ENCODE results near the gene SCG2.
"Not testable (repeated sequence)": the region's sequence is repeated elsewhere in the genome, so short reads cannot be mapped to it uniquely, and the experiment has no call there.

Gene SCG2

DNA sequence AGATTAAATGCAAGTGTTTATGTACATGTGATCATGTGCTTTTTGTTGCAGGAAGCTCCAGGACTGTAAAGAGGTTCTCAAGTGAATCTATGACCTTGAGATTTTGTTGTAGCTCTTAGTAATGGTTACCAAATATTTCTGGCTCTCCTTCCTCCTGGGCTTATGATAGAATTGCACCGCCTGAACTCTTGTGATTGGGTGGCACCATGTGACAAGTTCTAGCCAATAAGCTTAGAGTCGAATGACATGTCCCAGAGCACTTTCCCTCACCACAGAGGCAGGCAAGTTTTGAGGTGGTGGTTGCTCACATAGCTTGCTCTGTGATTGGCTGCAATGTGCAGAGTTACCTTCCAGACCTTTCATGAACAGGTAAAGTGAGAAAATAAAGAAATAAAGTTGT, 8.9 kb upstream of the SCG2 start:
- DNase-seq: no peak

DNA sequence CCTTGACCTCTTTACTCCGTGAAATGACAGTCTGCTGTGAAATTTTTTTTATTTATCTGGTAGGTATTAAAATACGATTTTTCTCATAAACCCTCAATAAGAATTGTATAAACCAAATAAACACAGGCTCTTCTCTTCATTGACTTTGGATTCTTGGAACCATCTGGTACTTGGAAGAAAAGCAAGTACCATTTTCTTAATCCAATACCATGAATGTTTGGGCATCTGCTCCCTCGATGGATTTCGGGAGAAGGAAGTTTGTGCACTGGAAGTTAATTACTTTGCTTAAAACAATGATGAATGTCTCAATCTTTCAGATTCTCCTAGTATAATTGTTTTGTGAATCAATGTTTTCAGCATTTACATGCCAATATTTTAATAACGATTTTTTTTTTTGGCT, 5.3 kb upstream of the SCG2 start:
- DNase-seq: no peak

DNA sequence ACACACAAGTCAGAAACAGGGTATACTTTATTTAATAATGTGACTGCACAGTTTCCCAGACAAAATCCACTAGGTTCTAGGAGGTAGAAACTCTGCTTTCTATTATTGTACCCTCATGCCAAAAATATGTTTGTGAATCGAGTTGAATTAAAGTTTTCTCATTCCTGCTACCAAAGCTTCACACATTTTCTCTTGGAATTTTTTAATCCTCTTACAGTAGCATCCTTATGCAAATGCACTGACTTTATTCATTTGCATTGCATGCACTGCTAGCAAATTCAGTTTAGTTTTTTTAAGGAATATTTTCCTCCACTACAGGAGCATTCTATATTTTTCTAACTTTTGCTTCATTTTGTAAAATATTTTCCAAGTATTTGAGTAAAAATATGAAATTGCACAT, 4.8 kb upstream of the SCG2 start:
- DNase-seq: no peak

DNA sequence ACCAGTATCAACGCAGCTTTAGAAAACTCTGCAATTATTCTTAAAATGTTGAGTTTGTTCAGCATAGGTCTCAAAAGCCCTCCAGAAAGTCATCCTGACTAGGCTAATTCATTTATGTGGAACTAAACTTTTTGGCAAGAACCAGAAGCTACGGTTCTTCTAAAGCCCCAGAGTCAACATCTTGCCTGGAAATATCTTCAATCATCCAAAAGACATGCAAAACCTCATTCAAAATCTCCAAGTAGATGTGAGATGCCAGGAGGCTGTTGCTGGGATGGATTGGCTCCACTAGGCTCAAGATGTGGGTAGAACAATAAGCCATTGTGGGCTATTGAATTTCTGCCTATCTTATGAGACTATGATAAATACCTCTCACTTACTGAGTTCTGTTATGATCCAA, 2.1 kb upstream of the SCG2 start:
- no peak for DNase-seq

DNA sequence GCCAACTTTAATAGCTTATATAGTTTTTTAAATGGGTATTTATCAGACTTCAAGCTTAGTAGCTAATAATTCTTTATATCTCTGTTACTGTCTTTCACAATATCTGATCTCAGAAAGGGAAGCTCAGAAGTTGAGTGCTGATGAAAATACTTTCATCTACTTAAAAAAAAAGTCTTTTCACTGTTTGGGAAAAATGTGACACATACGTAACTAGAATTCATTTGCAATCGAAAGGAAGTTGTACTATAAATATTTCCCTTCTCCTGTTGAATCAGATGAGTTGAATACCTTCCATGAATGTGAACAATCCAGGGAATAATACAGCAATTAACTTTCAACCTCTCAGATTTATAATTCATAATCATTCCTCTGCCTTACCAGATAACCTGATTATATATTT, 811 bp upstream of the SCG2 start:
- no peak for DNase-seq

DNA sequence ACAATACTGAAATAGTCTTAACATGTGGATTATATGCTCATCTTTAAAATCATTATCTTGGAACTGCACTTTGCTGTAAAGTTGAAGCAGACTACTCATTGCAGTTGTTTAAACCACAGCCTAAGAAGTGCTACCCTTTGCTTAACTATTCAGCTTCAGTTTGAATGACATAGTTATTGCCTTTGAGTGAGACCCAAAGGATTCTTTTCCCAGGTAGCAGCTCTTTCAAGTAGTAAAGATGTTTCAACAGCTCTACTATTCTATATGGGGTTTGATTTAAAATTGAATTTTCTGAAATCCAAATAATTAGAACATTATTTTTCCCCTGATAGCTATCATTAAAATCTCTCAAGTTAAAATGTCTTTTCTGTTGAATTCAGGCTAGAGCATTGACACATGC, 1.1 kb downstream of the SCG2 start:
- DNase-seq: no peak

DNA sequence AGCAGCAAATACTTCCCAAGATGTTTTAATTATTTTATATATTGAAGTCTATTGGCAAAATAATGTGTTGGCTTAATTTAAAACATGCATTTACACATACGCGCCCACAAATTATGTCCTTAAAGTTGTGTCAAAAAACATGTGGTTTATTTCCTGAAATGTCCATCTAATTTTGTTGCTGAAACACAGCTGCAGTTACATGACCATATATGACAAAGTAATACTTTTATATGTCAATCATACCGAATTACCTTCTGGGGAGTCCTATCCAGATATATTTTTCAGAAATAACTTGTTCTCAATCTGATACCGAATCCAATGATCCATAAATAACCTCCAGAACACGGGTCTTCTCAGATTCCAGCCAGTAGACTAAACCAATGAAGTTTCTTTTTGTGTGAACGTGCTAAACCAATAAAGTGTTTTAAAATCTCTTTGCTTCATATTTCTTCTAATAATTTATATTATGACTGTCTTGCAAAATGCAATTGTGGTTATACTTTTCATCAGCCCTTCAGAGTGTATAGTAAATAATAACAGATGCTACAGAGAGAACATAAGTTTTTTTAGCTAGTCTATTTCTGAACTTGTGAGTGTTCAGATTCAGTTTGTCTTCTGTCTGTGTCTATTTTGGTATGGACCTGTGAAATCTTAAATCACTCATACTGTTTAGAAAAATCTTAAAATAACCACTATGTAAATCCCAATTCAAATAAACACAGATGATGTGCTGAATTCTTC, 2.4 kb downstream of the SCG2 start:
- DNase-seq: no peak

DNA sequence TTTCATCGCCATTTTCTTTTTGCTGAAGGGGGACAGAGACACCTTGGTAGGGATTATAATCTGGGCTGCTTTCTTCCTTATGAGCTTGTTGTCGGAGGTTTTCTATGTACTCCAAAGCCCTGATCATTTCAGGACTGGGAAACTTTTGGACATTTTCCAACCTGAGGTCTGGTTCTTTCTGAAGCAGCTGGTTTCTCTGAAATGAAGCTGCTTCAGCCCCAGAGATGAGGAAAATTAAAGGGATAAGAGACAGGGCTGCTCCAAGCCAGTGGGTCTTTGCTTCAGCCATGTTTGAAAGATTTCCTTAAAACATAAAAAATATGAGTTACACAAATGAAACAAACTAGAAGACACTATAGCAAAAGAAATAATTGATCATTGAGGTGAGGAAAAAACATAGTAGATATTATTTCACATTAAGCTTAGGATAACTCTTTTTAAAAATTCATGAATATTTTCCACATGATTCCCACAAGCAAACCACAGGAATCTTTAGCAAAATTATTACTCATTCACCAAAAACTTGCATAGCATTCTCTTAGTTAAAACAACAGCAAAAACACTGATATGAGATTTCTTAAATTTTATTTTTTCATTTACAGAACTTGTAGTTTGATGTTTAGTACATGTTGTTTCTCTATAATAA, 3.0 kb downstream of the SCG2 start:
- no peak for DNase-seq

DNA sequence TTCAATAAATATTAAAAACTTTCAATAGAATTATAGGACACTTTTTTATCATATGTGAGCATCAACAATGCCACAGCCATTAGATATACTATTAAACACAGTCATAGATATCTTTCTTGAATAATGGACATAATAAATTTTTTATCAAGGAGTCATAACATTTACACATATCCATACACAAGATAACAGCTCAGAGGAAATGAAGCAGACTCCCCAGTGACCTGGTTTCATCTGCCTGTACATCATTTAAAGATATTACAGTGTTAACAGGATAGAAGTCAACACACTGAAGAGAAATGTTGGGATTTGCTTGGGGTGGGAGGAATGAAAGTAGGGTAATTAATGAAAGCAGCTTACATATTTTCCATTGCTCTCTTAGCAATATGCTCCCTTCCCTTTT, 5.1 kb downstream of the SCG2 start:
- DNase-seq: no peak

DNA sequence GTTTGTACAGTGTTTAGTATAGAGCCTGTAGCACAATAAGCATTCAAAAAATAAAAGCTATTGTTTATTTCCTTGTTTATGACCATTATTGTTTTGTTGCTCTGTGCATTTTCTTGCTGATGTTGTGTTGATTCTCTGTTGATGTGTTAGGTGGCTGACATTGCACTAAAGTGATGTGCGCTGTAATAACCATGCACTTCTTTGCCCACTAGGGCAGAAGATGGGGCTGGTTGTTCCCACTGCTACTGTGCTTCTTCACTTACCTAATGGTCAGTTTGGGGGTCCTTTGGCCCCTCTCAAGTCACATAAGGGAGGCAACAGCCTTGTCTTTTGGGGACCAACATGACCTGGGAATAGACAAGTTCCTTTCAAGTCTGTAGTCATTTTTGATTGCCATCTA, 6.0 kb downstream of the SCG2 start:
- DNase-seq: no peak

DNA sequence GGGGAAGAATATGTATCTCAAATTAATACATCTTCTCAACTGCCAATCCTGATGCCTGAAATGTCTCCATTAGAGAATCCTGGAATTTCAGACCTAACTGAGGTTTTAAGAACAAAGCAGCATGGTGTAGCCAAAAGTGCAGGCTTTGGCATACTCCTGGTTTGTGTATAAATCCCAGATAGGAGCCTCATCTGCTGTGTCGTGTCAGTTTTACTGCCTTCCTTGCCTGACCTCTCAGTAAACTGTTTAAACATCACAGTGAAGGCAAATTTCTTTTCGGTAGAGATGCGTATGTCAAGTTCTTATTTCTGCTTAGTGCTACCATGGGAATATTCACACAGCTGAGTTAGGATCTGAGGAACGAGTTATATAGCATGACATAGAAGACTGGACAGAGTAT, 7.3 kb downstream of the SCG2 start:
- no peak for DNase-seq

DNA sequence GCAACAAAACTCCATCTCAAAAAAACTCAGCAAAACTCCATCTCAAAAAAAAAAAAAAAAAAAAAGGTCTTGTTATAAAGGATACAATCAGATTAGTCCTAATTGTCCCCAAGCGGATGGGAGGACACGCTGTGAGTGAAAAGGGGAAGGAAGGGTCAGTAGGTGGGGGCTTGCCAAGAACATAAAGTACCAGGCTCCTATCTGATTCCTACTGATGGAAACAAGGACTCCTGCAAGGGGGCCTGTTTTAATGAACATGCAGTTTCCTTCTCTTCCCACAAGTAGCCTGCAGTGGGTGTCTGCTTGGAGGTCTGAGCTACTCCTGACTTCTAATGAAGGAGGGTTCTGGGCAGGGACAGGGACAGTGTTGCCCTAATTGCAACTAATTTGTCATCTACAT, 7.9 kb downstream of the SCG2 start:
- DNase-seq: no peak

DNA sequence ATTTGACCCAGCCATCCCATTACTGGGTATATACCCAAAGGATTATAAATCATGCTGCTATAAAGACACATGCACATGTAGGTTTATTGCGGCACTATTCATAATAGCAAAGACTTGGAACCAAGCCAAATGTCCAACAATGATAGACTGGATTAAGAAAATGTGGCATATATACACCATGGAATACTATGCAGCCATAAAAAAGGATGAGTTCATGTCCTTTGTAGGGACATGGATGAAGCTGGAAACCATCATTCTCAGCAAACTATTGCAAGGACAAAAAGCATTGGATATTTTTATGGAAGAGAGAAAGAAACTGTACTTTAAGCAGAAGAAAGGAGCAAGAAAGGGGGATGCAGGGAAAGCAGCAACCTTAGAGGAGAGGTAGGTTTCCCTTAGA, 9.5 kb downstream of the SCG2 start:
- DNase-seq: not testable (repeated sequence)

DNA sequence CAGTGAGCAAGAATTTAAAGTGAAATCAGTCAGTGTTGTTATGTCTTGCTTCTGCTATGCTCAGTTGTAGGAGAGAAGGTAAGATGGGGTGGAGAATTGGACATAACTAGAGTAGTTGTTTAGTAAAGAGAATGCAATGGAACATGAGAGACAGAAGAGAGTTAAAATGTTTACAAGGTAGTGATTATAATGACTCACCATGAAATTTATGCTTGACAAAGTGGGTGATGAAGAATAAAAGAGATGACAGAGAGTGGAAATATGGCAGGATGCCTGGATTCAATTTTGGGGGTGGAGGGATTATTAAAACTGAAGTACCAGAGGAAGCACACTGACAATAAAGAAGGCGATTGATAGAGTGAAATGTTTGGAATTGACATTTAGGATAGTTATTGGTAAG, 10.6 kb downstream of the SCG2 start:
- no peak for DNase-seq

DNA sequence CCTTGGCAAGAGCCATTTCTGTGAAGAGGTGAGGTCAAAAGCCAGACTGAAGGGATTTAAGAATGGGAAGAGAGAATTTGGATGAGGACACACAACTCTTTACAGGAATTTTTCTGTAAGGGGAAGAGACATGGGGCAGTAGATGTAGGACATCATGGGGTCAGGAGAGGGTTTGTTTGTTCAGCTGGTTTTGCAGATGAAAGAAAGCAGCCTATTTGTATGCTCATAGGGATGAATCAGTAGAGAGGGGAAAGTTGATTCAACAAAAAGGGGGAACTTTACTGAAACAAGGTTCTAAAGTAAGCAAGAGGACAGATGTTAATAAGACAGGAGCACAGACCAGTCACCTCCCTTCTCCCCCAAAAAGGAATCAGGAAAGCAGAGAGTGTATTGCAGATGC, 11.2 kb downstream of the SCG2 start:
- DNase-seq: no peak

DNA sequence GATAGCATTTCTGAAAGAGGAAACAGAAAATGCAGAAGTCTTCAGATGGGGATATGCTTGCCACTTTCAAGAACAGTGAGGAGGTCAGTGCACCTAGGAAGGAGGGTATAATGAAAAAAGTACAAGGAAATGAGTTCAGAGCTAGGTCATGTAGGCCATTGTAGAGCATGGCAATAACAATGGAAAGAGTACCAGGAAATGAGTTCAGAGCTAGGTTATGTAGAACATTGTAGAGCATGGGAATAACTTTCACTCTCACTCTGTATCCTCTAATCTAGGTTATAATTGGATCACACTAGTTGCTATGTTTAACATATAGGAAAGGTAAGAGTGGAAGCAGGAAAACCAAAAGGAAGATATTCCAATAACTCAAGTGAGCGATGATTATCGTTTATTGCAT, 12.3 kb downstream of the SCG2 start:
- DNase-seq: no peak

DNA sequence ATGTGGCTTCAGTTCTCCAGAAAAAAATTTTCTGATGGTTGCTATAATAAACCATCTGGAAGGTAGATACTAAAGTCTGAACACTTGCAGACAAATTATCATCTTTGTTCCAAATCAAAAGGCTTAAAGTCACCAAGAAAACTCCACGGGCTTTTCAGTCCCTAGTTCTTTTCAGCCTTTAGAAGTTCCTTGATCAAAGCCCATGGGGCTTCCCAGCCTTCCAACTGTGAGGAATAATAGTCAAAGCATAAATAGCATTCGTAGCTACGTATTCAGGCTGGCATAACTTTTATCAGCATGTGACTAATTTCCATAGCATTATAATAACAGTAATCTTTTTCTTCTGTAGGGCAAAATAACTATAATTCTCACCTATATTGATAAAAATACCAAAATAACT, 13.9 kb downstream of the SCG2 start:
- DNase-seq: no peak

DNA sequence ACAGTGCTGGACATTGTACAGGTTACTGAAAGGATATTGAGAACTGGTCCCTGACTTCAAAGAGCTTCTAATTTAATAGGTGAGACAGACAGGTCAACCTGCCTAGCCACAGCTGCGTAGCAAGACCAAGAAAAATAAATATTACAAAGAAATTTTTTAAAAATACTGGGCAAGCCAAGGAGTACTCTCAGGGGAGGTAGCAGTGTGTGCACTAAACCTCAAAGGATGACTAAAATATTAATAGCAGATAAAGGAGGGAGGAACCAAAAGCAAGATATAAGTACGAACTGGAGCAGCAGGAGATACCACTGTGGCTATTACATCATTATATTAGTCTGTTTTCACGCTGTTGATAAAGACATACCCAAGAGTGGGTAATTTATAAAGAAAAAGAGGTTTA, 14.9 kb downstream of the SCG2 start:
- DNase-seq: no peak

DNA sequence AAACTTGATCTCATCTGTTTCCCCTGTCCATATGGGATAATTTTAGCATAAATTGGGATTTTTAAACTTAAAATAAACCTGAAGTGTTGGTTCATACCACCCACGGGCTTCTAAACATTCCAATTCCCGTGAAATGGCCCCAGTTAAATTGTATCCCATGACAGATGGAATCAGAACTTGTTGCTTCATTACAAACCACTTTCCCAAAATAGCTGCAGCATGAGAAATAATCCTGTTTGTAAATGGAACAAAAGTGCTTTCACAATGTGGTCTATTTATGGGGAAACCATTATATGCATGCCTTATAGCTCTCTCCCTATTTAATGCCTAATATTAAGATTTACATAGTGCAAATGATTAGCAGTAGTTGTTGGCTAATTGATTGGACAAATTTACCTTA, 15.9 kb downstream of the SCG2 start:
- no peak for DNase-seq

DNA sequence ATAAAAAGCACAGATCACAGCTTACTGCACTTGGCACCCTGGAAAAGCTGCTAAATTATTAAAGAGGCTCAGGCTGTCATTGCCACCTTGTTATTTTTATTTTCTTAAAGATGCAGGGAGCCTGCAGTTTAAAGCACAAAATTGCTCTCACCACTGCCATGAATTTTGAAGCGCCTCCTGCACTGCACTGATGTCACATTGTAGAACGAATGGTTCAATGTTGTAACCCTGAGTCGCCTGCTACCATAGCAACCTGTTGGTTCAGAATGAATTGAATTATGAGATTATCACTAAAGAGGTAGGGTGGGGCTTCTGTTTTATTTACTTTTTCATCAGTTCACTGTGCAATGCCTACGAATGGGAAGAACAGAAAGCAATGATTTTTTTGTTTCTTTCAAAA, 16.5 kb downstream of the SCG2 start:
- DNase-seq: no peak

DNA sequence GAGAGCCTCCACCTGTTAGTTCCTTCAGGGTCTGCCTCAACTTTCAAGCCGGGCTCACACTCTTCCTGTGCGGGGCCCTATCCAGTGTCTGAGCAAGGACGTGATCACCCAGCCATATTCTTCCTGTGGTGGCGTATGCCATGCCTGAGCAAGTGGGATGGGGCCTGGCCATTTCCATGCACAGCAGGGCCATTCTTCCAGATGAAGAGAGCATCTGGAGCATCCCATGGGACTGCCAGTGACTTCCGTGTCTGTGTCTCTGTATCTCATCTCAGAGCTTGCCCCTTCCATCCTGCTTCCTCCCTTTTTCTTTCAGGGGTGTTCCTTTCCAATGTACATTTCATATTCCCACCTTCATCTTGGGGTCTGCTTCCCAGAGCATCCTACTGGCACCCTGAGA, 20.2 kb downstream of the SCG2 start:
- no peak for DNase-seq

DNA sequence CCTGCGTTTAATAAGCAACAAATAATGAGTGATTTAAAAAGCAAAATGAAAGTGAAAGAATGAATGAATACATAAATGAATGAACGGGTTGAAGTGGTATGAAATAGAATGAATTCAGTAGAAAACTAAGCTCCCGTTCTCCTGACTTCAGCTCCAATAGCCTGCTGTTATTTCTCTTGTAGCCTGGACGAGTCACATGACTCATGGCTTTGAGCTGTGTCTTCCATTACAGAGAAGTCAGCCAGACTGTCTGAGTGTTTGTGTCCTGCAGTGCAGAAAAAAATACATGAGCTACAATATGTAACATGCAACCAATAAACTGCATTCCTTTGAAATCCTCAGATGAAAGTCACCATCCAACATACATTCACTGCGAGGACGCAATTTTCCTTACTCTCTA, 21.2 kb downstream of the SCG2 start:
- no peak for DNase-seq

DNA sequence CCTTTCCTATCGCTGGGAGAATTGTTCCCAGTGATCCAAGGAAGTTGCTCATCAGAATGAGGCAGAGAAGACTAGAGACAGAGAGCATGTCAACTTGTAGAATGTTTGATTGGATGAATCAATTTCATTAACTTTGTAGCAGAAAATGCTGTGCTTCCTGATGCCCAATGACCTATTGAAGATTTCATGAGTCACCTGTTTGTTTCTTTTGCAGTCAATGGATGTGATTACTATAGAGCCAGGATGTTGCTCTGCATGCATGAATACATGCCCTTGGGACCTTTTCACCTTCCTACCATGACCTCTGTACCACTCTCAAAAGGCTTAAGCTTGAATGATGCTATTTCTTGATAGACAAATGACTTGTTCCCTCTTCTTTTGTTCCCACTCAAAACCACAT, 23.3 kb downstream of the SCG2 start:
- DNase-seq: no peak

DNA sequence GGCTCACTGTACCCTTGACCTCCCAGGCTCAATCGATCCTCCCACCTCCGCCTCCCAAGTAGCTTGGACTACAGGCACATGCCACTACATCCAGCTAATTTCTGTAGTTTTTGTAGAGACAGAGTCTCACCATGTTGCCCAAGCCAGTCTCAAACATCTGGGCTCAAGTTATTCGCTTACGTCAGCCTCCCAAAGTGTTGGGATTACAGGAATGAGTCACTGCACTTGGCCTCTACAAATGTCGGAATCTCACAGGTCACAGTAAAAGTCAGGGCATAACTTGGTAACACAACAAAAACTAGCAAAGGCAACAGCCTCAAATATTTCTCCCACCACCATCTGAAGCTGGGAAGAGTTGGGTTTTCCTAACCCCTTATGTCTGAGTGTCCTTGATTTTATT, 25.3 kb downstream of the SCG2 start:
- DNase-seq: no peak

DNA sequence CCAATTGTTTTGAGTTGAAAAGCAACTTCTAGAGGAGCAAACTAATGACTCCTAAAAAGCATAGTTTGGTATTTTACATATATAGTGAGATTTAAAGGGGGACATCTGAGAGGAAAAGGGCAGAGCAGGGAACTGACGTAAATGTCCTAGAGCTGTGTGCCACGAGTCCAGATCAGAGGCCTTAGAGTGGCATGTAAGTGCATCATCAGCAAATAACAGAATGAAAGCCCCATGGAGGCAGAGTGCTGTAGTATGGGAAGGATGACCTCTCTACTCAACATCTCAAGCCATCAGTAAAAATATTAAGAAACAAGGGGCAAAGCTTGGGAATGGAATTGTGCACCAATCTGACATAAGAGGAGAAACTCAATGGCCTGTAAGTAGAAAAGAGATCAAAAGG, 31.4 kb downstream of the SCG2 start:
- no peak for DNase-seq
